ENCODE results near the gene LIPC.

LIPC gene

GRCh38 chr15:58437531-58438105 lies 5.8 kb downstream of the LIPC start:
- no peak for DNase-seq

- no peak for DNase-seq
Observed at GRCh38 chr15:58438111-58438510, 6.3 kb downstream of the LIPC start.

- no peak for DNase-seq
Observed at GRCh38 chr15:58438956-58439355, 7.2 kb downstream of the LIPC start.

GRCh38 chr15:58440158-58440910 lies 8.5 kb downstream of the LIPC start:
- DNase-seq, result no peak

GRCh38 chr15:58440922-58441321 lies 9.1 kb downstream of the LIPC start:
- no peak for DNase-seq

- DNase-seq, result no peak
Observed at GRCh38 chr15:58441376-58442070, 9.7 kb downstream of the LIPC start.

- no peak for DNase-seq
Observed at GRCh38 chr15:58442122-58442521, 10.3 kb downstream of the LIPC start.

- no peak for DNase-seq
Observed at GRCh38 chr15:58443308-58443707, 11.5 kb downstream of the LIPC start.

GRCh38 chr15:58444056-58444455 lies 12.3 kb downstream of the LIPC start:
- no peak for DNase-seq

- DNase-seq, result no peak
Observed at GRCh38 chr15:58444658-58445332, 13.0 kb downstream of the LIPC start.

GRCh38 chr15:58445865-58446264 lies 14.1 kb downstream of the LIPC start:
- no peak for DNase-seq

- no peak for DNase-seq
Observed at GRCh38 chr15:58446521-58446920, 14.7 kb downstream of the LIPC start.

- no peak for DNase-seq
Observed at GRCh38 chr15:58447271-58448010, 15.7 kb downstream of the LIPC start.

- DNase-seq, result peak in 1 of 14 donors; percentile 3
Observed at GRCh38 chr15:58448331-58448730, 16.5 kb downstream of the LIPC start.

- DNase-seq, result no peak
Observed at GRCh38 chr15:58448906-58449305, 17.1 kb downstream of the LIPC start.

- DNase-seq, result no peak
Observed at GRCh38 chr15:58451826-58452225, 20.0 kb downstream of the LIPC start.

GRCh38 chr15:58452775-58453174 lies 21.0 kb downstream of the LIPC start:
- DNase-seq, result no peak

GRCh38 chr15:58453931-58454793 lies 22.4 kb downstream of the LIPC start:
- no peak for DNase-seq

- DNase-seq, result no peak
Observed at GRCh38 chr15:58454950-58455401, 23.2 kb downstream of the LIPC start.

- no peak for DNase-seq
Observed at GRCh38 chr15:58457466-58457965, 25.7 kb downstream of the LIPC start.

GRCh38 chr15:58458076-58458475 lies 26.3 kb downstream of the LIPC start:
- no peak for DNase-seq
